HL-60/S4 treated with phorbol 12-myristate 13-acetate at 8.2 ng/mL for 4 days and 3 days (cell line): Measurements from ENCODE around the gene DNAJC5.
"Not testable (repeated sequence)": the region's sequence is repeated elsewhere in the genome, so short reads cannot be mapped to it uniquely, and the experiment has no call there.

ENCODE experiments used
- in situ Hi-C: fragments of 300-500 bp; cut with MboI; formaldehyde crosslinking; loops from 2 replicates; pipeline ENCODE4 v1.15.0; 2022; ENCODE audit warnings: low sequenced_read_pairs

Gene DNAJC5, protein sequence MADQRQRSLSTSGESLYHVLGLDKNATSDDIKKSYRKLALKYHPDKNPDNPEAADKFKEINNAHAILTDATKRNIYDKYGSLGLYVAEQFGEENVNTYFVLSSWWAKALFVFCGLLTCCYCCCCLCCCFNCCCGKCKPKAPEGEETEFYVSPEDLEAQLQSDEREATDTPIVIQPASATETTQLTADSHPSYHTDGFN

DNA sequence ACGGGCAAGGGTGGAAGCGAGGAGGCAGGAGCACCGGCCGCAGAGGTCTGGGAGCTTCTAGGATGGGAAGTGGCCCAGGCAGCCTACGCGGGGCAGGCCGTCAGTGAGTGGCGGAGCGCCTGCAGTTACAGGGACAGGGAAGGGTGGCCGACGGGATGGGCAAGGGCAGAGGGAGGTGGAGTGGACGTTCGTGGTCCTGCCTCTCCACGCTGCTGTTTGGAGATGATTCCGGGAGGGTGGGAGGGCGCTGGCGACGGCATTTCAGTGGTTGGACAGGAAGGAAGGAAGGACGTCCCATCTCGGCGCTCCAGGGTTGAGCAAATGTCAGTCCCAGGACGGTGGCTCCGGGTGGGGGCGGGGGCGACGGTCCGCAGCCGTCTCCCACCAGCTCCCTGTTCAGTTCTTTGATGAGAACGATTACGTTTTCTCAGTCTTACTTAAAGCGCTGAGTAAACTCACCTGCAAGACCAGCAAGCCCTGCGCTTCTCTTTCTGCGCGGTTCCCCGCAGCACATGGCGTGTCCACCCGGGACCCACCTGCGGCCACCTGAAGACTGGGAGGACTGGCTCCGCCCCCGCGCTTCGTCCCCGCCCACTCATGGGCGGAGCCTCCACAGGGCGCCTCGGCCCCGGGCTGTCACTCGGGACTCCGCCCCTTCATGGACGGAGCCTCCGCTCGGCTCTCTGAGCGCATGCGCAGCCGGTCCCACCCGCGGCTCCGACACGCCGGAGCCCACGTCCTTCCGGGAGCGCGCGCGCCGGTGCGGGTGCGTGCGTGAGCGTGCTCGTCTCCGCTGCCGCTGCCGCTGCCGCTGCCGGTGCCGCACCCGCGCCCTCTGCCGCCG is at the start of gene DNAJC5:
DNAJC5 (plus strand) TSS at position 769 of the 844 bp plus-strand sequence. CDS start 33,220 bp downstream, outside the sequence.
- in situ Hi-C loops: no loop called here

DNA sequence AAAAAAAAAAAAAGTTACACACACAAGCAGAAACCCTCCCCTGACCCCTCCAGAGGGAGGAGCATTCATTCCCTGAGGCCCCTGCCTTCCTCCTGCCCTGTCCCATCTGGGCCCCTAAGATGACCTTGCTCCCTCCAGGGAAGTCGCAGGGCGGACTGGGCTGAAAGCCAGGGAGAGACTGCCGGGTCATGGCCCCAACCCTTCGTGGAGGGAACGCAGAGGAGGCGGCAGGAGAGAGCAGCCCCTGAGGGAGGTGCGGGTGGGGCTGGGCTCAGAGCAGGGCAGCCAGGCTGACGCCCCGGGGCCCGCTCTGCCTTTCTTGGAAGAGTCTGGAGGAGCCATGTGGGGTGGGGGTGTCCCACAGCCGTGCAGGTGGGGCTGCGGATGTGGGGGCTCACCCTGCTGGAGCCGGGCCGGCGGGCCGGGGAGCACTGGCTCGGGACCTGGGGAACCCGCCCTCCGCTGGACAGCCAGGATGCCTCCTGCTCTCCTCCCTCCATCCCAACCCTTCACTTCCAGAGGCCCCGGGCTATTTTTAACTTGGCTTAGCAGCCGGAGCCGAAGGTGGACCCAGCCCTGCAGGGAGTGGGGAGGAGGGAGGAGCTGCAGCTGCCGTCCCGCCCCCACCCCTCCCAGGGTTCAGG is 48.7 kb upstream of the DNAJC5 start:
- in situ Hi-C loops: no loop called here

DNA sequence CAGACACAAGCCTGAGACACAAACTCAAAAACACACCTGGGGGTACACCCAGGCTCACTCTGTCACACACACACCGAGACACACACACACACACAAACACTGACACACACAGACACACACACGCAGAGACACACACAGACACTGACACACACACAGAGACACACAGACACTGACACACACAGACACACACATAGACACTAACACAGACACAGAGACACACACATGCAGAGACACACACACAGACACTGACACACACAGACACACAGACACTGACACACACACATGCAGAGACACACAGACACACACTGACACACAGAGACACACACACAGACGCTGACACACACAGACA is 48.1 kb upstream of the DNAJC5 start:
- in situ Hi-C loops: no loop called here

DNA sequence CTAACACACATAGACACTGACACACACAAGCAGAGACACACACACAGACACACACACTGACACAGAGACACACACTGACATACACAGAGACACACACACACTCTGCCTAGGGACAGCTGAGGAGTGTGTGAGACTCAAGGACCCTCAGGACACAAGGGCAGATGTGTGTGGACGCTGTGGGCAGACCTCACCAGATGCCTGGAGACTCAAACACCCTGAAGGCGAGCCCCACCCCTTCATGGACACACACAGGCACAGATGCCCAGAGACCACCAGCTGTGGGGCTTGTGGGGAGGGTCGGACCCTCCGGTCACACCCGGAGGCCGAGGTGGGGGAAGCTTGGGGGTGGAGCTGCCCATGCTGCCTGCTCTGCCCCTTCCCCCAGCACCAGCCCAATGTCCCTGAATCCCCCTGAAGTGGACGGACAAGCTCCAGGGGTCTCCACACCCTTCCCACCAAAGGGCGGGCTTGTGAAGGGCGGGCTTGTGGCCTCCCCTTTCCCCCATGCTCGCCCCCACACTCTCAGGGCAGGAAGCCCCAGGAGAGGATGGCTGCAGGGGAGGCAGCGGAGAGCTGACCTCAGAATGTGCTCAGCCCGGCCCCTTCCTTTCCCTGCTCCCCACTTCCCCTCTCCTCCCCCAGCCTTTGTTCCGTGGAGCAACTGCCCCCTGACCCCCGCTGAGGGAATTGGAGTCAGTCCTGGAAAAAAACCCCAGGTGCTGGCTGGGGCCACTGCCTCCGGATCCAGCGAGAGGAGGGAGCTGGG is 47.5 kb upstream of the DNAJC5 start:
- in situ Hi-C loops: no loop called here

DNA sequence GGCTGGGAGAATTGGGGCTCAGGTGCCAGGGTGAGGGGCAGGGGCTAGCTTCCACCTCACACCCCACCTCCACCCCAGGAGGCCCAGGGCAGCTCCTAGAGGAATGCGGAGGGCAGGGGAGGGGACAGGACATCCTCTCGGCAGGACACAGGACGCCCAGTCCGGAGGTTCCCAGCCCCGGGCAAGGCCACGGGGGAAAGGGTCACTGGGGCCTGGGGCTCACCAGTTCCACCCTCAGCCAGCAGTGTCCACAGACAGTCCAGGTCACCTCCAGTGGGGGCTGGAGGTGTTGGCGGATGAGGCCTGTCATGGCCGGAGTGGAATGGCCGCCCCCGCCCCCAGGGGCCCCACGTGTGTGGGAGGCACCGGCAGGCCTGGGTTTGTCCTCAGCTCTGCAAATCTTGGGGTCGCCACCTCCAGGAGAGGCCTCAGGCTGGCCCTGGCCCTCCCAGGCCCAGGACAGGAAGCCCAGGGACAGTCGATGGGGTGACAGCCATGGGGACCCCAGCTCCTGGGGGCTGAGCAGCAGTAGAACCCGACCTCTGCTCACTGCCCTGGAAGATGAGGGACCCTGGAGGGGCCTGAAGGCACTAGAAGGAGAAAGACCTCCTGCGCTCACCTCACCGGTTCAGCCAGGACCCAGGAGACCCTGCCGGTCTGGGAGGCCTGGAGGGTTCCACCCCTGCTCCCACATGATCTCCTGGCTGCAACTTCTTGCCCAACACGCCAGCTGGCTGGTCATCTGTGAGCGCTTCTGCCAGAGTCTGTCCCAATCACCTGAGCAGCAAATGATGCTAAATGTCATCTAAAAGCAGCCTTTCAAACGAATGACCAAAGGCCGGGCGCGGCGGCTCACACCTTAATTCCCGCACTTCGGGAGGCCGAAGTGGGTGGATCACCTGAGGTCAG is 46.7 kb upstream of the DNAJC5 start:
- in situ Hi-C loops: no loop called here

DNA sequence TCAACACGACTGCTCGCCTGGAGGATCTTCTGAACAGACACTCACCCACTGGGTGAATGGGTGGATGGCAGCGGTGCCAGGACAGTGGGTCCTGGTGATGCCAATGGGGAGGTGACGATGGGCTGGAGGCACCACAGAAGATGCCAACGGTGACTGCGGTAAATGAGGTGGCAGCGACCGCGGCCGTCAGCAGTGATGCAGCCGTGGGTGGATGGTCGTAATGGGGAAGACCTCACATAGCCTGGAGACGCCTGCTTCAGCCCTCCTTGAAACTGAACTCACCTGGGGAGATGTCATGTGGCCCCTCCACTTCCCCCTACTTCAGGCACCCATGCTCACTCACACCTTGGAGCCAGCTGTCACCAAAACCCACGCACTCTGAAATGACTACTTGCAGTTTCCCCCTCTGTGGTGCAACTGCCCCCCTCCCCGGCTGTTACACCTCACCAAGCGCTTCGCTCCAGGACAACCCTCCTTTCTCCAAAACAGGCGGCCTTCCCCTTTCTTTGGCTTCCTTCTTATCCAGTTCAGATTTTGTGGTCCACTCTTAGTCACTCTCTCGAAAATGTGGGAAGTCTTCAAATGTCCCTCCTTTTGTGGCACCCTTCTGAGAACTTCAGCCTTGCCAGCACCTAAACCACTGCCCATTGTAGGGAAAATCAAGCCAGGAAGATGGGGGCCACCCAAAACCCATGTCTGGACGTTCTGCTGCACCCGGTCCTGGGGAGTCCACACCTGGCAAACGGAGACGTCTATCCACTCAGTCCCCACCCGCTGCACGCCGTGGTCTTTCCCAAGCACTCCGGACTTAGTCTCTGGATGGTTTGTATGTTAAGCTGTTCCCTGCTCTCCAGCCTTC is 44.0 kb upstream of the DNAJC5 start:
- in situ Hi-C loops: no loop called here

DNA sequence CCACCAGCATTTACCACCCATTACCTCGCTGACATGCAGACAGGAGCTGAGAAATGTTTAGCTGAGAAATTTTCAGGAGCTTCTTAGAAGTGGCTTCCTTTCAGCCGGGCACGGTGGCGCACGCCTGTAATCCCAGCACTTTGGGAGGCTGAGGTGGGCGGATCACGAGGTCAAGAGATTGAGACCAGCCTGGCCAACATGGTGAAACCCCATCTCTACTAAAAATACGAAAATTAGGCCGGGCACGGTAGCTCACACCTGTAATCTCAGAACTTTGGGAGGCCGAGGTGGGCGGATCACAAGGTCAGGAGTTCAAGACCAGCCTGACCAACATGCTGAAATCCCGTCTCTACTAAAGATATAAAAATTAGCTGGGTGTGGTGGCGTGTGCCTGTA is 43.4 kb upstream of the DNAJC5 start:
- in situ Hi-C loops: not testable (repeated sequence)

DNA sequence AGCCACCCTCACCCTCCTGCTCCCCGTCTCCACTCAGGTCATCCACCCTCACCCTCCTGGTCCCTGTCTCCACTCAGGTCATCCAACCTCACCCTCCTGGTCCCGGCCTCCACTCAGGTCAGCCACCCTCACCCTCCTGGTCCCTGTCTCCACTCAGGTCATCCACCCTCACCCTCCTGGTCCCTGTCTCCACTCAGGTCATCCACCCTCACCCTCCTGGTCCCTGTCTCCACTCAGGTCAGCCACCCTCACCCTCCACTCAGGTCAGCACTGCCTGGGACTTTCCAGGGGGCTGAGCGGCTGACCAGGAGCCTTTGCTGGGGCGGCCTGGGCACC is 41.2 kb upstream of the DNAJC5 start:
- in situ Hi-C loops: not testable (repeated sequence)

DNA sequence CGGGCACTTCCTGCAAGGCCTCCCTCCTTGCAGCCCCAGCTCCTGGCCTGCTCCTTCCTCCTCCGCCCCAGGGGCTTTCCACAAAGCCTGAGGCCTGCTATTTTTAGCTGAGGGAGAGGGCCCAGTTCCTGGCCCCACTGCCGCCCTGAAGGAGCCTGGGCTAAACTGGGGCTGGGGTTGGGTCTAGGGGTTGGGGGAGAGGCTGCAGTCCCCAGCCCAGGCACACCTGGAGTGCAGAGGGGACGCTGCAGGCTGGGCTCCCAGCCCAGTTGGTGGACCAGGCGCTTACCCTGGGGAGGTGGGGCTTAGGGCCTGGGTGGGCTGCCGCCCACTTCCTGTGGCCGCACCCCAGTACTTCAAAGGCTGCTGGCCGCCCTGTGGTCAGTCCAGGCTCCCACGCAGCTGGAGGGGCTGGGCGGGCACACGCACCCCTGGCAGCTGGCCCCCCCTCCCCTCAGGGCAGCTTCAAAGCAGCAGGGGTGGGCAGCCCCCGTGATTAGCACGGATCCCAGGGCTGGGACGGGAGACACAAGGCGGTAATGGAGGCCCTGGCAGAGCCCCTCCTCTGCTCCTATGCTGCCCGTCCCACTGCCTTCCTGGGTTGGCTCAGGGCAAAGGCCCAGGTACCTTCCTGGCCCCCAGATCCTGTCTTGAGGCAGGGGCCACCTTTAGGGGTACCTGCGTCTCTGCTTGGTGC is 40.7 kb upstream of the DNAJC5 start:
- in situ Hi-C loops: no loop called here

DNA sequence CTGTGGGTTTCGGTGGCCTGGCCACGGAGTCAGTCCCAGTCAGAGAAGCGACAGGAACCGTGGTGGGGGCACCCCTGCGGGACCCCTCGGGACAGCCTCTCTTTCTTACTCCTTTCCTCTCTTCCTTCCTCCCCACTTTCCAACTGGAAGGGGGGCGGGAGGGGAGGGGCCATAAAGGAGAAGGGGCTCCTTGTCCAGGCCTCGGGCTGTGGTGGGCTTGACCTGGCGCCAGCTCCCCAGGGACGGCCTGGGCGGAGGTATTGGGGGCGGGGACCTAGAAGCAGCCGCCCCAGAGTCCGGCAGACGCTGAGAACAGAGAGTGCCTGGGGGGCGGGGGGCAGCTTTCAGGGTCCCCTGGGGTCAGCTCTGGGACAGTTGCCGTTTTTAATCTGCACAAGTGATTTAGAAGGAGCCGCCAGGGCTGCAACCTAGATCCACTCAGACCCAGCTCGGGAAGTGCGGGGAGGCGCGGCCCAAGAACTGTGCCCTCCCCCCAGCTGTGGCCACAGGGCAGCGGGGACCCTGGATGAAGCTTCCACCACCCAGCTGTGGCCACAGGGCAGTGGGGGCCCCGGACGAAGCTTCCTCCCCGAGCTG is 40.1 kb upstream of the DNAJC5 start:
- in situ Hi-C loops: no loop called here

DNA sequence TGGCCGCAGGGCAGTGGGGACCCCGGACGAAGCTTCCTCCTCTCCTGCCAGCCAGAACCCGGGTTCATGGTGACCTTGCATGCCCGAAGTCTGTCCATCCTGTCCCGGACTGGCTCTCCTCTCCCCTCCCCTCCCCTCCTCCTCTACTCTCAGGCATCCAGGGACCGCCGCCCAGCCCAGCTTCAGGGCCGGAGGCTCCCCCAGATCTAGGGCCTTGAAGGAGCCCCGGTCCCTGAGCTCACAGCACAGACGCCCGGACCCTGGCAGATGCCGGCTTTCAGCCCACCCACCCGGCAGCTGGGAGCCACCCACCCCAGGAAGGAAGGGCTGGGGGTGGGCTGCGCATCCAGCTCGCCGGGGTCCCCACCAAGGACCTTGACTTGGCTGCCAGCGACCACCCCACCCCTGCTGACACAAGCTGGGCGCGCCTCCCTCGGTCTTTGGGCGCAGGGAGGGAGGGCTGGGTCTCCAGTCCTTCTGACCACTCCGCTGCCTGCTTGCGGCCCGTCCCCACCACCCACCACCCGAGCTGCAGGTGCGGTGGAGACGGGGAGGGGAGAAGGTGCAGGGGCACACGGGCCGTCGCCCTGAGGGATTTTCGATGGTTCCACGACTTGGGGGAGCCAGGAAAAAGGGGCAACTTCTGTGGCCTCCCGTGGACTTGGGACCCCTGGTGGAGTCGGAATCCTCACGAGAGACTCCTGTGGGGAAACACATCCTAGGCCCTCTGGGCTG is 39.4 kb upstream of the DNAJC5 start:
- in situ Hi-C loops: no loop called here

DNA sequence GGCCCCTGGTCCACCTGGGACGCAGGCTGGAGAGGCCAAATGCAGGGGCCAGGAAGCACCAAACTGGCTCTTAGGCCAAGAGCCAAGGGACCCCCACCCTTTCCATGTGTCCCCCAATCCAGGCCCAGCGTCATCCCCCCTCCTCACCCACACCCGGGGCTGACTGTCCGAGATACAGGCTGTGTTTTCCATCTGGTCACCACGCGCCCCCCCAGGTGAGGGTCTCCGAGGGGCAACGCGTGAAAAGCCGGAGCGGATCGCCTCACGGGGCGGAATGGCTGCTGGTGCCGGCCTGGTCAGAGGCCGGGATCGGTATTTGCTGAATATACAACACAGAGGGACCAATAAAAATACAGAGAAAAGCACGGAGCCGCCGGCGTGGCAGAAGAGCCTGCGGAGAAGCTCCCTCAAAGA is 38.8 kb upstream of the DNAJC5 start:
- in situ Hi-C loops: no loop called here

DNA sequence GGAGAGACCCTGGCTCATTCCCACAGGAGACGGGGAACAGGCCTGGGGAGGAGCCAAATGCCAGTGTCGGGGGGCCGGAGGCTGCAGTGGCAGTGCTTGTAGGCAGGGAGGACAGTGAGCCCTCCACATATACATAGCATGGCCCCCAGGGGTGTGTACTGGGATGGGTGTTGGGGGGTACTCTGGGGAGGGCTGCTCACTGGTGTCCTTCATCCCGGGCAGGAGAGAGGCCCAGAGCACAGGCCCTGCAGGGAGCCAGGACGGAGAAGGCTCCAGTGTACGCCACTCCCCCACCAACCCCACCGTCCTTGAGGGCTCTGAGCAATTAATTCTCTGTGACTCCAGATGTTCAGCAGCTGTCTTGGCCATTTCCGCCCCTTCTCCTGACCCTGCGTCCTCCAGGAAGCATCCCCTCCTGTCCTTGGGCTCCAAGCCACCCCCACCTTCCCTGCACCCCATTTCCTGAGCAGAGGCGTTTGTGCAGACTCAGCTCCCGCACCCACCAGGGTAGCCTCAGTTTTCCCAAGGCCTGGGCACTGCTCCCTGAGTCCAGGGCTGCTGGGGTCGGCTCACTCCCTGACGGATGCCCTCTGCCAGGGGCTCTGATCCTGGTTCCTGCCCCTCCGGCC is 37.0 kb upstream of the DNAJC5 start:
- in situ Hi-C loops: no loop called here

DNA sequence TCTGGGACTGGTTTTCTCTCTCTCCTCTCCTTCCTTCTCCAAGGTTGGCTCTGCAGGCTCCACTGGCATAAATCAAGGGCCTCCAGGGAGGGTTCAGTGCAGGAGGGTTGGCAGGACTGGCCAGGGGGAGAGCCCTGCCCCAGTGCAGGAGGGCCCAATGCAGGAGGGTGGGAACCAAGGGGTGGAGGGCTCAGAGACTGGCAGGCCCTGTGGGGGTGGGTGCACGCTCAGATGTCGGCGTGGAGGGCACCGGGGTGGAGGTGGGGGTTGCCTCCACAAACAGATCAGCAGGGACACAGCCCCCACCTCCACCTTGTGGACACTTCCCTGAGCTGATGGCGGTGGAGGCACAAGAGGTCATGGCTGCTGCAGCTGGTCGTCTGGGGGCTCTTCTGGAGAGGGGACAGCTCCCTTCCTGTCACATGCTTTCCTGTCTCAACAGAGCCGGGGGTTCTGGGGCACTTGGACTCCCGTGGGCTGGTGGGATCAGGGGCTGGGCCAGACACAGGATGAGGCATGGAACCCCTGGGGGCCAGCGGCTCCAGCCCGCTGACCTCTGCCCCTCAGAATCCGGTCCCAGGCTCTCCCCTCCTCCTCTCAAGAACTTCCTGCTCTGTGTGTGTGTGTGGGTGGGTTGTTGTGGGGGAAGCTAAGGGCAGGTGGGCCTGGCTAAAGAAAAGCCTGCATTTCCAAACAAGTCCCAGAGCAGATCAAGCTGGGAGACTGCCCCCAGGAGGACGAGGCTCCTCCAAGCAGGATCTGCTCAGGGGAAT is 36.3 kb upstream of the DNAJC5 start:
- in situ Hi-C loops: no loop called here

DNA sequence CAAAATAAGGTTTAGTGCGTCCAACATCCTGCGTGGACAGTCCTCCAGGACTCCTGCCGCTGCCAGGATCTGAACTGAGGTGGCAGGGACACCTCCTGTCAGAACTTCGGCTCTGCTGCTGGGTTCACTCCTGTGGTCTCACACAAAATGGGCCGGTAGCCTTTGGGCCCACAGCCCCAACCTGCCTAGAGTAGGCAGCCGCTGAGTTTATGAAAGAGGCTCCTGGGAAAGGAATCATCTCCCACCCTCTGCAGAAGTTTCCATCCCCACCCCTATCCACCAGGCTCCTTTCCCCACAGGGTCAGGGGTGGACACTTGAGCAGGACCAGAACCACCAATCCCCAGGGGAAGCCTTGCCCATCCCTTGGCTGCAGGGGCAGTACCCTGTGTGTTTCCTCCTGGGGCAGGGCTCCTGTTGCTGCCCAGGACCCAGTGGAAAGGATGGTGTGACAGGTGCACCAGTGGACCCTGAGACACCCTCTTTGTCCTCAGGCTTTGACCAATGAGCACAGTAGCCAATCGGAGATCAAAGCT is 35.7 kb upstream of the DNAJC5 start:
- in situ Hi-C loops: no loop called here

DNA sequence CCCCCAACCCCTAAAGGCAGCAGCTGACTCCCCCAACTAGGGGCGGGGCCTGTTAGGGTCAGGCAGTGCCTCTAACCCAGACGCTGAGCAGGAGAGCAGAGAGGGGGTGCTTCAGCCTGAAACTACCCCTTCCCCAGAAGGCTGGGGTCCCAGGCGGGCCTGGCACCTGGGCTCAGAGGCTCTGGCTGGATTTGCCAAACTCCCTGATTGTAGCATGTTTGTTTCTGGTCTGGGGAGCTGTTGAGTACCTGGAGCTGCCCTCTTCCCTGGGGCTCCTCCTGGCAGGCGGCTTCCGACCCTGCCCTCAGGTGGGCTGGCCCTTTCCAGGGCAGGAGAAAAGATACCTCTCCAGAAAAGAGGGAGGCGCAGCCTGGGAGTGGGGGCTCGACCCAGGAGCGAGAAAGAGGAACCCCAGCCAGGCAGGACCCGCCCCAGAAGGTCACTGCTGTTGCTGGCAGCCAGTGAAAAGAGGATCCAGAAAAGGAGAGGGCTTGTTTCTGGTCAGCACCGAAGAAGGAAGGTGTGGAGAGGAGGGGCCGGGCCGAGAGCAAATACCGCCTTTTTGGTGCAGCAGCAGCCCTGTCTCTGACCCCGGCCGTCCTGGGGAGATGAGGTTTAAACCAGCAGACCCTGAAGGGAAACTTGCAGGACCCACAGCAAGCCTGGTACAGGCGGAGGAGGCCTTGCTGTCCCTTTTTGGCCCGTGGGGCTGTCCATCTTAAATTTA is 34.4 kb upstream of the DNAJC5 start:
- in situ Hi-C loops: loop anchor here (10.0 kb wide), 1 partner anchor 76 kb away; no protein-coding TSS in a partner anchor
